ACC112 (cell line): ENCODE data around the gene CCR5AS.

Experiments
- H2AFZ ChIP-seq: fragments of 200-600 bp; sonication (generic); one replicate; pipeline ENCODE4 v1.6.0; 2017; ENCODE audit warnings: antibody characterized with exemption, low read length; ENCODE audit not compliant: unreplicated experiment
- H3K27ac ChIP-seq: fragments of 200-600 bp; sonication (generic); 2 replicates; pipeline ENCODE4 v1.5.1; 2014; ENCODE audit warnings: low read depth, mild to moderate bottlenecking, antibody characterized with exemption, low read length, moderate library complexity
- H3K27me3 ChIP-seq: fragments of 200-600 bp; sonication (generic); 2 replicates; pipeline ENCODE4 v1.6.1; 2014; ENCODE audit warnings: mild to moderate bottlenecking, antibody characterized with exemption, low read length, moderate library complexity, mixed read lengths; ENCODE audit not compliant: insufficient read depth
- H3K36me3 ChIP-seq: fragments of 200-600 bp; sonication (generic); 2 replicates; pipeline ENCODE4 v1.6.1; 2016; ENCODE audit warnings: mild to moderate bottlenecking, antibody characterized with exemption, low read length, moderate library complexity, mixed read lengths; ENCODE audit not compliant: insufficient read depth
- H3K4me1 ChIP-seq: fragments of 200-600 bp; sonication (generic); one replicate; pipeline ENCODE4 v1.6.1; 2016; ENCODE audit warnings: low read length, mixed read lengths; ENCODE audit not compliant: insufficient read depth, unreplicated experiment, control insufficient read depth
- H3K4me3 ChIP-seq: fragments of 200-600 bp; sonication (generic); 2 replicates; pipeline ENCODE4 v1.5.1; 2014; ENCODE audit warnings: mild to moderate bottlenecking, low read depth, low read length
- H3K79me2 ChIP-seq: fragments of 200-600 bp; sonication (generic); one replicate; pipeline ENCODE4 v1.6.0; 2016; ENCODE audit warnings: low read length; ENCODE audit not compliant: control insufficient read depth, unreplicated experiment, insufficient read depth

Gene CCR5AS

GRCh38 chr3:46354478-46354877 is 52.4 kb downstream of the CCR5AS start:
- no peaks in the 10 kb centered on the region for H3K79me2 ChIP-seq
- H3K4me1 ChIP-seq: no peaks in the 10 kb centered on the region
- H3K27ac ChIP-seq: no peak overlapping the region
- H3K4me3 ChIP-seq: no peak overlapping the region
- H2AFZ ChIP-seq: no peak overlapping the region
- peaks cover 99% of the 10 kb centered on the region for H3K27me3 ChIP-seq
- H3K36me3 ChIP-seq: no peaks in the 10 kb centered on the region

GRCh38 chr3:46353647-46354410 is 53.0 kb downstream of the CCR5AS start, which contains the start of gene CCR2:
CCR2 (plus strand) TSS chr3:46354111; CDS start chr3:46357528, 3,417 bp downstream.
- peaks cover 99% of the 10 kb centered on the region for H3K27me3 ChIP-seq
- no peaks in the 10 kb centered on the region for H3K4me1 ChIP-seq
- no peak within 1 kb of the TSS for H3K4me3 ChIP-seq
- no peak within 1 kb of the TSS for H3K27ac ChIP-seq
- no peaks in the 10 kb centered on the region for H3K36me3 ChIP-seq
- no peak within 1 kb of the TSS for H2AFZ ChIP-seq
- H3K79me2 ChIP-seq: no peaks in the 10 kb centered on the region

- Histone ChIP-seq H3K27me3 (peaks cover 99% of the 10 kb centered on the region), H3K36me3 (no peaks in the 10 kb centered on the region), H3K27ac (no peak overlapping the region), H3K4me1 (no peaks in the 10 kb centered on the region), H3K79me2 (no peaks in the 10 kb centered on the region), H3K4me3 (no peak overlapping the region), H2AFZ (no peak overlapping the region)
These were observed 53.8 kb downstream of the CCR5AS start for GRCh38 chr3:46353090-46353489.

- no peak overlapping the region for H3K27ac ChIP-seq
- no peaks in the 10 kb centered on the region for H3K4me1 ChIP-seq
- no peaks in the 10 kb centered on the region for H3K79me2 ChIP-seq
- H2AFZ ChIP-seq: no peak overlapping the region
- peaks cover 99% of the 10 kb centered on the region for H3K27me3 ChIP-seq
- H3K4me3 ChIP-seq: no peak overlapping the region
- no peaks in the 10 kb centered on the region for H3K36me3 ChIP-seq
These were observed 55.2 kb downstream of the CCR5AS start for GRCh38 chr3:46351646-46352045.

GRCh38 chr3:46350262-46350565 is 56.7 kb downstream of the CCR5AS start:
- H3K79me2 ChIP-seq: no peaks in the 10 kb centered on the region
- H3K4me1 ChIP-seq: no peaks in the 10 kb centered on the region
- H3K4me3 ChIP-seq: no peak overlapping the region

GRCh38 chr3:46349484-46350261 is 57.2 kb downstream of the CCR5AS start:
- H3K79me2 ChIP-seq: no peaks in the 10 kb centered on the region
- H2AFZ ChIP-seq: no peak overlapping the region
- H3K4me1 ChIP-seq: no peaks in the 10 kb centered on the region
- no peak overlapping the region for H3K27ac ChIP-seq
- no peak overlapping the region for H3K4me3 ChIP-seq
- H3K27me3 ChIP-seq: peaks cover 94% of the 10 kb centered on the region
- H3K36me3 ChIP-seq: no peaks in the 10 kb centered on the region

More at GRCh38 chr3:46350262-46350565, 56.7 kb downstream of the CCR5AS start:
- Histone ChIP-seq H3K36me3 (no peaks in the 10 kb centered on the region), H3K27me3 (peaks cover 99% of the 10 kb centered on the region), H2AFZ (no peak overlapping the region), H3K27ac (no peak overlapping the region)

- Histone ChIP-seq H3K79me2 (no peaks in the 10 kb centered on the region), H3K4me3 (no peak overlapping the region), H3K27me3 (peaks cover 90% of the 10 kb centered on the region), H3K27ac (no peak overlapping the region), H2AFZ (no peak overlapping the region), H3K36me3 (no peaks in the 10 kb centered on the region), H3K4me1 (no peaks in the 10 kb centered on the region)
These were observed 57.9 kb downstream of the CCR5AS start for GRCh38 chr3:46348823-46349482.

GRCh38 chr3:46344476-46344875 is 62.4 kb downstream of the CCR5AS start:
- Histone ChIP-seq H3K79me2 (no peaks in the 10 kb centered on the region), H3K4me1 (no peaks in the 10 kb centered on the region), H2AFZ (no peak overlapping the region), H3K4me3 (no peak overlapping the region), H3K27me3 (peaks cover 45% of the 10 kb centered on the region), H3K36me3 (no peaks in the 10 kb centered on the region), H3K27ac (no peak overlapping the region)

- no peaks in the 10 kb centered on the region for H3K36me3 ChIP-seq
- H2AFZ ChIP-seq: no peak overlapping the region
These were observed 68.0 kb downstream of the CCR5AS start for GRCh38 chr3:46338840-46339239.

GRCh38 chr3:46337911-46338310 is 69.0 kb downstream of the CCR5AS start:
- peaks cover 42% of the 10 kb centered on the region for H3K27me3 ChIP-seq
- H3K27ac ChIP-seq: no peak overlapping the region
- H3K36me3 ChIP-seq: no peaks in the 10 kb centered on the region
- H3K79me2 ChIP-seq: no peaks in the 10 kb centered on the region
- no peak overlapping the region for H3K4me3 ChIP-seq
- H2AFZ ChIP-seq: no peak overlapping the region
- H3K4me1 ChIP-seq: no peaks in the 10 kb centered on the region

More at GRCh38 chr3:46338840-46339239, 68.0 kb downstream of the CCR5AS start:
- H3K4me3 ChIP-seq: no peak overlapping the region
- H3K27me3 ChIP-seq: peaks cover 35% of the 10 kb centered on the region
- H3K27ac ChIP-seq: no peak overlapping the region
- H3K4me1 ChIP-seq: no peaks in the 10 kb centered on the region
- H3K79me2 ChIP-seq: no peaks in the 10 kb centered on the region
